WTC11 (cell line): Measurements from ENCODE around the gene LRRC23. TPM values are rescaled to one million over a fixed set of nuclear protein-coding genes. Genes with fewer than 3 reads are reported as not detected.

Experiments used
- ATAC-seq: fragments of 200-7000 bp; cut with Tn5 transposase; 2 replicates; pipeline ENCODE4 v1.10.0; 2021; ENCODE audit warnings: mild to moderate bottlenecking, moderate library complexity
- CTCF ChIA-PET: fragments of 300-600 bp; sonication (Branson Sonifier 250); formaldehyde crosslinking; loops from one replicate; lab custom pipeline; 2021; ENCODE audit warnings: antibody characterized with exemption; lab: Charles Lee
- POLR2A ChIA-PET: fragments of 350-600 bp; sonication (Branson Sonifier 250); formaldehyde crosslinking; loops from one replicate; lab custom pipeline; 2021; ENCODE audit warnings: antibody characterized with exemption; lab: Charles Lee
- DNase-seq: peaks from one replicate; pipeline ENCODE4 v3.0.0; 2021; ENCODE audit warnings: low spot score
- H3K27ac Mint-ChIP-seq: 2 replicates; pipeline ENCODE4 v1.8.0; 2021; ENCODE audit warnings: mixed read lengths
- H3K27me3 Mint-ChIP-seq: 2 replicates; pipeline ENCODE4 v1.8.0; 2021; ENCODE audit warnings: low read depth, mild to moderate bottlenecking, moderate library complexity, mixed read lengths
- H3K36me3 Mint-ChIP-seq: 2 replicates; pipeline ENCODE4 v1.8.0; 2021; ENCODE audit warnings: mixed read lengths
- H3K4me1 Mint-ChIP-seq: 2 replicates; pipeline ENCODE4 v1.8.0; 2022; ENCODE audit warnings: mixed read lengths
- H3K4me3 Mint-ChIP-seq: 2 replicates; pipeline ENCODE4 v1.8.0; 2021; ENCODE audit warnings: mild to moderate bottlenecking, moderate library complexity, mixed read lengths
- H3K9me3 Mint-ChIP-seq: 2 replicates; pipeline ENCODE4 v1.8.0; 2021; ENCODE audit warnings: mixed read lengths
- ESRRA ChIP-seq: sonication (generic); formaldehyde crosslinking; IDR thresholded peaks from 2 replicates; pipeline ENCODE4 v1.8.1; 2022; ENCODE audit warnings: mild to moderate bottlenecking, missing genetic modification reagents, borderline replicate concordance
- HMGXB4 ChIP-seq: sonication (generic); formaldehyde crosslinking; IDR thresholded peaks from 2 replicates; pipeline ENCODE4 v1.8.1; 2023; ENCODE audit warnings: mild to moderate bottlenecking, moderate library complexity, missing genetic modification reagents
- KAT7 ChIP-seq: sonication (generic); formaldehyde crosslinking; IDR thresholded peaks from 2 replicates; pipeline ENCODE4 v1.8.1; 2023; ENCODE audit warnings: missing genetic modification reagents, mild to moderate bottlenecking, borderline replicate concordance
- NR2C2 ChIP-seq: sonication (generic); formaldehyde crosslinking; IDR thresholded peaks from 2 replicates; pipeline ENCODE4 v1.8.0; 2022; ENCODE audit warnings: mild to moderate bottlenecking, missing genetic modification reagents
- PRDM15 ChIP-seq: sonication (generic); formaldehyde crosslinking; IDR thresholded peaks from 2 replicates; pipeline ENCODE4 v1.8.0; 2022; ENCODE audit warnings: missing genetic modification reagents
- TEAD4 ChIP-seq: sonication (generic); formaldehyde crosslinking; IDR thresholded peaks from 2 replicates; pipeline ENCODE4 v1.8.0; 2022; ENCODE audit warnings: mild to moderate bottlenecking, missing genetic modification reagents
- TP53 ChIP-seq: sonication (generic); formaldehyde crosslinking; IDR thresholded peaks from 2 replicates; pipeline ENCODE4 v1.8.1; 2023; ENCODE audit warnings: mild to moderate bottlenecking, missing genetic modification reagents
- ZNF121 ChIP-seq: sonication (generic); formaldehyde crosslinking; IDR thresholded peaks from 2 replicates; pipeline ENCODE4 v1.8.0; 2023; ENCODE audit warnings: missing genetic modification reagents
- ZNF317 ChIP-seq: sonication (generic); formaldehyde crosslinking; IDR thresholded peaks from 2 replicates; pipeline ENCODE4 v1.8.1; 2023; ENCODE audit warnings: low read depth, mild to moderate bottlenecking, moderate library complexity, missing genetic modification reagents, borderline replicate concordance
- ZNF396 ChIP-seq: fragments of 250-450 bp; sonication (Bioruptor Pico); IDR thresholded peaks from 2 replicates; pipeline ENCODE4 v1.8.0; 2021; ENCODE audit warnings: mild to moderate bottlenecking, moderate library complexity, borderline replicate concordance
- ZNF416 ChIP-seq: fragments of 250-450 bp; sonication (Bioruptor Pico); IDR thresholded peaks from 2 replicates; pipeline ENCODE4 v1.9.0; 2021; ENCODE audit warnings: mild to moderate bottlenecking, inconsistent platforms
- ZNF671 ChIP-seq: fragments of 250-450 bp; sonication (Bioruptor Pico); IDR thresholded peaks from 2 replicates; pipeline ENCODE4 v1.8.0; 2021; ENCODE audit warnings: mild to moderate bottlenecking
- total RNA-seq: library from RNA; stranded (reverse); gene quantifications from 3 replicates; pipeline ENCODE4 v1.2.3, GENCODE V29; 2021
- TF ChIP-seq, protein P1 (sequence below): fragments of 250-450 bp; sonication (Bioruptor Pico); IDR thresholded peaks from 2 replicates; pipeline ENCODE4 v1.8.0; 2021; ENCODE audit warnings: mild to moderate bottlenecking
- TF ChIP-seq, protein P2 (sequence below): sonication (generic); formaldehyde crosslinking; IDR thresholded peaks from 2 replicates; pipeline ENCODE4 v1.8.1; 2023; ENCODE audit warnings: mild to moderate bottlenecking, missing genetic modification reagents, borderline replicate concordance
- TF ChIP-seq, protein P3 (sequence below): sonication (generic); formaldehyde crosslinking; IDR thresholded peaks from 2 replicates; pipeline ENCODE4 v1.8.1; 2022; ENCODE audit warnings: mild to moderate bottlenecking, moderate library complexity, missing genetic modification reagents
- TF ChIP-seq, protein P4 (sequence below): sonication (generic); formaldehyde crosslinking; IDR thresholded peaks from 2 replicates; pipeline ENCODE4 v1.8.0; 2023; ENCODE audit warnings: missing genetic modification reagents
- TF ChIP-seq, protein P5 (sequence below): sonication (generic); formaldehyde crosslinking; IDR thresholded peaks from 2 replicates; pipeline ENCODE4 v1.8.1; 2023; ENCODE audit warnings: mild to moderate bottlenecking, missing genetic modification reagents, moderate library complexity

Gene LRRC23
- total RNA-seq, 1 experiment from 2014 or later: 3.1 TPM

- Mint-ChIP-seq H3K9me3 (no peaks in the 10 kb centered on the region), H3K4me1 (peaks cover 24% of the 10 kb centered on the region), H3K4me3 (peak overlapping the region; percentile 69), H3K27ac (peak overlapping the region; percentile 83), H3K36me3 (peaks cover 46% of the 10 kb centered on the region), H3K27me3 (no peaks in the 10 kb centered on the region)
- POLR2A ChIA-PET: interaction anchor here (0.9 to 4.3 kb wide), 10 partner anchors 9 to 85 kb away, joined by 3 to 44 read pairs (median 8); partner anchors contain the start of genes CDCA3, LPCAT3, SPSB2 and TPI1
- peak; percentile 19 for ATAC-seq
- peak; percentile 30 for DNase-seq
- no peak for TF ChIP-seq TEAD4 (CRISPR knock-in tag)
- TF ChIP-seq, protein P1, sequence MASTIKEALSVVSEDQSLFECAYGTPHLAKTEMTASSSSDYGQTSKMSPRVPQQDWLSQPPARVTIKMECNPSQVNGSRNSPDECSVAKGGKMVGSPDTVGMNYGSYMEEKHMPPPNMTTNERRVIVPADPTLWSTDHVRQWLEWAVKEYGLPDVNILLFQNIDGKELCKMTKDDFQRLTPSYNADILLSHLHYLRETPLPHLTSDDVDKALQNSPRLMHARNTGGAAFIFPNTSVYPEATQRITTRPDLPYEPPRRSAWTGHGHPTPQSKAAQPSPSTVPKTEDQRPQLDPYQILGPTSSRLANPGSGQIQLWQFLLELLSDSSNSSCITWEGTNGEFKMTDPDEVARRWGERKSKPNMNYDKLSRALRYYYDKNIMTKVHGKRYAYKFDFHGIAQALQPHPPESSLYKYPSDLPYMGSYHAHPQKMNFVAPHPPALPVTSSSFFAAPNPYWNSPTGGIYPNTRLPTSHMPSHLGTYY: no peak
- no peak for TF ChIP-seq HMGXB4 (CRISPR knock-in tag)
- TF ChIP-seq PRDM15 (CRISPR knock-in tag): peak; percentile 46; the same call in 1 of the 2 replicates
- TF ChIP-seq ZNF416 (CRISPR knock-in tag): no peak; the same call in 1 of the 2 replicates
- TF ChIP-seq TP53 (CRISPR knock-in tag): no peak
- CTCF ChIA-PET: interaction anchor here (0.5 to 6.9 kb wide), 15 partner anchors 9 to 173 kb away, joined by 3 to 93 read pairs (median 4); partner anchors contain the start of genes ATN1, LPCAT3 and SPSB2
Measured at GRCh38 chr12:6936636-6937480, 32.2 kb downstream of the LRRC23 start.

GRCh38 chr12:6937481-6938352, 33.1 kb downstream of the LRRC23 start:
- Mint-ChIP-seq H3K27me3 (no peaks in the 10 kb centered on the region), H3K9me3 (no peaks in the 10 kb centered on the region), H3K36me3 (peaks cover 40% of the 10 kb centered on the region), H3K27ac (peak overlapping the region; percentile 93), H3K4me3 (peak overlapping the region; percentile 69), H3K4me1 (peaks cover 29% of the 10 kb centered on the region)
- DNase-seq: peak; percentile 94
- POLR2A ChIA-PET: interaction anchor here (0.6 to 4.3 kb wide), 14 partner anchors 8 to 188 kb away, joined by 3 to 44 read pairs (median 5); partner anchors contain the start of genes CDCA3, LPCAT3, SPSB2 and TPI1
- CTCF ChIA-PET: interaction anchor here (0.6 to 6.9 kb wide), 21 partner anchors 8 to 176 kb away, joined by 3 to 93 read pairs (median 4); partner anchors contain the start of genes ATN1, CDCA3, ENO2 and LPCAT3
- peak; percentile 83 for ATAC-seq
- TF ChIP-seq NR2C2 (CRISPR knock-in tag) (no peak), ZNF396 (CRISPR knock-in tag) (no peak), ESRRA (CRISPR knock-in tag) (peak; percentile 75), ZNF317 (CRISPR knock-in tag) (peak; percentile 61; the same call in 1 of the 2 replicates), ZNF121 (CRISPR knock-in tag) (peak; percentile 47; the same call in 1 of the 2 replicates), KAT7 (CRISPR knock-in tag) (peak; percentile 92; the same call in 1 of the 2 replicates), ZNF671 (CRISPR knock-in tag) (0 out of 2 replicates have a peak, but pooled peaks have one; percentile 15)
- TF ChIP-seq, protein P2, sequence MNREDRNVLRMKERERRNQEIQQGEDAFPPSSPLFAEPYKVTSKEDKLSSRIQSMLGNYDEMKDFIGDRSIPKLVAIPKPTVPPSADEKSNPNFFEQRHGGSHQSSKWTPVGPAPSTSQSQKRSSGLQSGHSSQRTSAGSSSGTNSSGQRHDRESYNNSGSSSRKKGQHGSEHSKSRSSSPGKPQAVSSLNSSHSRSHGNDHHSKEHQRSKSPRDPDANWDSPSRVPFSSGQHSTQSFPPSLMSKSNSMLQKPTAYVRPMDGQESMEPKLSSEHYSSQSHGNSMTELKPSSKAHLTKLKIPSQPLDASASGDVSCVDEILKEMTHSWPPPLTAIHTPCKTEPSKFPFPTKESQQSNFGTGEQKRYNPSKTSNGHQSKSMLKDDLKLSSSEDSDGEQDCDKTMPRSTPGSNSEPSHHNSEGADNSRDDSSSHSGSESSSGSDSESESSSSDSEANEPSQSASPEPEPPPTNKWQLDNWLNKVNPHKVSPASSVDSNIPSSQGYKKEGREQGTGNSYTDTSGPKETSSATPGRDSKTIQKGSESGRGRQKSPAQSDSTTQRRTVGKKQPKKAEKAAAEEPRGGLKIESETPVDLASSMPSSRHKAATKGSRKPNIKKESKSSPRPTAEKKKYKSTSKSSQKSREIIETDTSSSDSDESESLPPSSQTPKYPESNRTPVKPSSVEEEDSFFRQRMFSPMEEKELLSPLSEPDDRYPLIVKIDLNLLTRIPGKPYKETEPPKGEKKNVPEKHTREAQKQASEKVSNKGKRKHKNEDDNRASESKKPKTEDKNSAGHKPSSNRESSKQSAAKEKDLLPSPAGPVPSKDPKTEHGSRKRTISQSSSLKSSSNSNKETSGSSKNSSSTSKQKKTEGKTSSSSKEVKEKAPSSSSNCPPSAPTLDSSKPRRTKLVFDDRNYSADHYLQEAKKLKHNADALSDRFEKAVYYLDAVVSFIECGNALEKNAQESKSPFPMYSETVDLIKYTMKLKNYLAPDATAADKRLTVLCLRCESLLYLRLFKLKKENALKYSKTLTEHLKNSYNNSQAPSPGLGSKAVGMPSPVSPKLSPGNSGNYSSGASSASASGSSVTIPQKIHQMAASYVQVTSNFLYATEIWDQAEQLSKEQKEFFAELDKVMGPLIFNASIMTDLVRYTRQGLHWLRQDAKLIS (CRISPR knock-in tag): peak; percentile 93
- TF ChIP-seq, protein P3, sequence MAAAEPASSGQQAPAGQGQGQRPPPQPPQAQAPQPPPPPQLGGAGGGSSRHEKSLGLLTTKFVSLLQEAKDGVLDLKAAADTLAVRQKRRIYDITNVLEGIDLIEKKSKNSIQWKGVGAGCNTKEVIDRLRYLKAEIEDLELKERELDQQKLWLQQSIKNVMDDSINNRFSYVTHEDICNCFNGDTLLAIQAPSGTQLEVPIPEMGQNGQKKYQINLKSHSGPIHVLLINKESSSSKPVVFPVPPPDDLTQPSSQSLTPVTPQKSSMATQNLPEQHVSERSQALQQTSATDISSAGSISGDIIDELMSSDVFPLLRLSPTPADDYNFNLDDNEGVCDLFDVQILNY (CRISPR knock-in tag): peak; percentile 97
- TF ChIP-seq, protein P4, sequence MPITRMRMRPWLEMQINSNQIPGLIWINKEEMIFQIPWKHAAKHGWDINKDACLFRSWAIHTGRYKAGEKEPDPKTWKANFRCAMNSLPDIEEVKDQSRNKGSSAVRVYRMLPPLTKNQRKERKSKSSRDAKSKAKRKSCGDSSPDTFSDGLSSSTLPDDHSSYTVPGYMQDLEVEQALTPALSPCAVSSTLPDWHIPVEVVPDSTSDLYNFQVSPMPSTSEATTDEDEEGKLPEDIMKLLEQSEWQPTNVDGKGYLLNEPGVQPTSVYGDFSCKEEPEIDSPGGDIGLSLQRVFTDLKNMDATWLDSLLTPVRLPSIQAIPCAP: peak; percentile 70; the same call in 1 of the 2 replicates
- TF ChIP-seq, protein P5, sequence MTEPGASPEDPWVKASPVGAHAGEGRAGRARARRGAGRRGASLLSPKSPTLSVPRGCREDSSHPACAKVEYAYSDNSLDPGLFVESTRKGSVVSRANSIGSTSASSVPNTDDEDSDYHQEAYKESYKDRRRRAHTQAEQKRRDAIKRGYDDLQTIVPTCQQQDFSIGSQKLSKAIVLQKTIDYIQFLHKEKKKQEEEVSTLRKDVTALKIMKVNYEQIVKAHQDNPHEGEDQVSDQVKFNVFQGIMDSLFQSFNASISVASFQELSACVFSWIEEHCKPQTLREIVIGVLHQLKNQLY (CRISPR knock-in tag): peak; percentile 95
